Activated CD4-positive, alpha-beta memory T cell treated with anti-CD3 and anti-CD28 coated beads, Interleukin-2, amount 10 ng/mL, durations not matched to agents 7 days and 5 days (primary cell): Measurements from ENCODE around the gene TBCD. TPM values are rescaled to one million over a fixed set of nuclear protein-coding genes. Genes with fewer than 3 reads are reported as not detected.

Source experiments
- CTCF ChIA-PET: fragments of 350-600 bp; sonication (Branson Sonifier 250); formaldehyde crosslinking; loops from one replicate; lab custom pipeline; 2021; ENCODE audit warnings: antibody characterized with exemption, inconsistent platforms; lab: Charles Lee
- POLR2A ChIA-PET: fragments of 350-600 bp; sonication (Branson Sonifier 250); formaldehyde crosslinking; loops from one replicate; lab custom pipeline; 2021; ENCODE audit warnings: antibody characterized with exemption; lab: Charles Lee
- DNase-seq: peaks from one replicate; pipeline ENCODE4 v3.0.0-alpha.2; 2020
- H3K27ac Mint-ChIP-seq: one replicate; pipeline ENCODE4 v1.8.0; 2021; ENCODE audit warnings: mild to moderate bottlenecking, mixed read lengths
- H3K27me3 Mint-ChIP-seq: one replicate; pipeline ENCODE4 v1.8.0; 2021; ENCODE audit warnings: mixed read lengths
- H3K36me3 Mint-ChIP-seq: one replicate; pipeline ENCODE4 v1.8.0; 2021; ENCODE audit warnings: low read depth, mixed read lengths
- H3K4me1 Mint-ChIP-seq: one replicate; pipeline ENCODE4 v1.8.0; 2021; ENCODE audit warnings: mixed read lengths
- H3K4me3 Mint-ChIP-seq: one replicate; pipeline ENCODE4 v1.8.0; 2021; ENCODE audit warnings: mild to moderate bottlenecking, mixed read lengths
- H3K9me3 Mint-ChIP-seq: one replicate; pipeline ENCODE4 v1.8.0; 2021; ENCODE audit warnings: mixed read lengths
- total RNA-seq, 2 experiments: library from RNA; stranded (reverse); gene quantifications; one replicate each; pipeline ENCODE4 v1.2.3, GENCODE V29; 2021

Gene TBCD
- total RNA-seq, 2 experiments from 2014 or later = 133 to 135 TPM

GRCh38 chr17:82791532-82791931, 39.7 kb downstream of the TBCD start:
- Mint-ChIP-seq H3K4me1 (no peaks in the 10 kb centered on the region), H3K27me3 (no peaks in the 10 kb centered on the region), H3K9me3 (no peaks in the 10 kb centered on the region), H3K36me3 (no peaks in the 10 kb centered on the region), H3K27ac (no peak overlapping the region), H3K4me3 (no peak overlapping the region)
- ChIA-PET CTCF (no interaction called here), POLR2A (no interaction called here)
- no peak for DNase-seq

DNA sequence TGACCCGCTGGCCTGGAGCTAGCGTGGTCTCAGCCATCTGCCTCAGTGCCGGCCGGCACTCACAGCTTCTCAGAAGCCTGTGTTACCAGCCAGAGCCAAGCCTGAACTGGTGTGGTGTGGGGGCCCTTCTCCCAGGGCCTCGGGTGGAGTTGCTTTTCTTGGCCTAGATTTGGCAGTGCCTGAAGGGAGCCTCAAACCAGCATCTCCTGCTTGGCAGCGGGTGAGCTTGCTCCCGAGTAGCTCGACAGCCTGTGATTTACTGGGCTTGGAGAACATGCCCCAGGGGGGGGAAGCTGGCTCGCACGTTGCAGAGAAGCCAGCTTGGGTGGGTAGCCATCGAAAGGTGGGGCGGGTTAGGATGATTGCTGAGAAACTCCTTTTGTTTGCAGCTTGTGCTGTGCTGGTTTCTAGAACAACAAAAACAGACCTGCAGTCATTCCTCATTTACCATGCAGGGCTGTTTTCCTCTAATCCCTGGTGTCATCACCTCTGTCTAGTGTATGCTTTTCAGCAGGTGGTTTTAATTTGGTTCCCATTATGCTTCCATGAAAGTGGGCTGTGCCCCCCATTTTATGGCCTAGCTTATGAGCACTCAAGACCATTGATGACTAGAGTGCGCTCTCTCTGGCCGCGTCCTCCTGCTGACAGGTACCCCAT, 42.2 kb downstream of the TBCD start:
- peaks cover 5% of the 10 kb centered on the region for H3K36me3 Mint-ChIP-seq
- no peak overlapping the region for H3K4me3 Mint-ChIP-seq
- H3K9me3 Mint-ChIP-seq = no peaks in the 10 kb centered on the region
- no peaks in the 10 kb centered on the region for H3K27me3 Mint-ChIP-seq
- no peak for DNase-seq
- no peaks in the 10 kb centered on the region for H3K4me1 Mint-ChIP-seq
- H3K27ac Mint-ChIP-seq = no peak overlapping the region
- POLR2A ChIA-PET = interaction anchor here (1.3 kb wide), 1 partner anchor 70 kb away, joined by 3 read pairs; no protein-coding TSS in a partner anchor
- CTCF ChIA-PET = interaction anchor here (0.5 to 1.0 kb wide), 2 partner anchors 12 to 15 kb away, joined by 3 read pairs; no protein-coding TSS in a partner anchor

DNA sequence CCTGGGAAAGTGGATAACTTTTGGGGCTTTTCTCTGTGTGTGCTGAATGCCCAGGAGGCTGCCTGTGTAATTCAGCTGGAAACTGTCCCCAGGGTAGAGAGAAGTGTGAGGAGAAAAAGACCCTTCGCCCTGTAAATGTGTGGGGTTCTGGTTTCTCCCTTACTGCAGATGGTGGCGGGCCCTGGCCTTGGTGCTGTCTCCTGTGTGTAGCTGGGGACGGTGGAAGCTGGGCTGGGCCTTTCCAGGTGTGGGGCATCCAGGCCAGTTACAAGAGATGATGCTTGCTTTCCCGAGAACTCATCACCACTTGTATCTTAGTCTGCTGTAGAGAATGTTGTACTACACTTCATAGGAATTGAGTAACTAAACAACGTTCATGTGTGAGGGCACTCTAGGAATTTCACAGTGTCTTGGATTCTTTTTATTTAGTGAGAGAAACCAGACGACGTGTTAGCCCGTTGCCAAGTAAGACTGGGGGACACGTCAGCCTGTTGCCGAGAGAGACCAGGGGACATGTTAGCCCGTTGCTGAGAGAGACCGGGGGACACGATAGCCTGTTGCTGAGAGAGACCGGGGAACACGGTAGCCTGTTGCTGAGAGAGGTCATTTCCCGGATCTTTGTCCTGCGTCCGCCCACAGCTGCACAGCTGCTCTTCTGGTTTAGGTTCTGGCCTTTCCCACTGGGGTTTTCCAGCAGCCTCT, 43.1 kb downstream of the TBCD start:
- ChIA-PET CTCF (no interaction called here), POLR2A (no interaction called here)
- no peak for DNase-seq
- no peaks in the 10 kb centered on the region for H3K4me1 Mint-ChIP-seq
- H3K27me3 Mint-ChIP-seq = no peaks in the 10 kb centered on the region
- no peaks in the 10 kb centered on the region for H3K9me3 Mint-ChIP-seq
- no peak overlapping the region for H3K27ac Mint-ChIP-seq
- H3K36me3 Mint-ChIP-seq = peaks cover 8% of the 10 kb centered on the region
- H3K4me3 Mint-ChIP-seq = no peak overlapping the region

- no peaks in the 10 kb centered on the region for H3K9me3 Mint-ChIP-seq
- H3K4me3 Mint-ChIP-seq = no peak overlapping the region
- H3K27me3 Mint-ChIP-seq = no peaks in the 10 kb centered on the region
- H3K36me3 Mint-ChIP-seq = peaks cover 14% of the 10 kb centered on the region
- DNase-seq = no peak
- ChIA-PET CTCF (no interaction called here), POLR2A (no interaction called here)
- H3K4me1 Mint-ChIP-seq = no peaks in the 10 kb centered on the region
- H3K27ac Mint-ChIP-seq = no peak overlapping the region
Observed at GRCh38 chr17:82795615-82796014, 43.8 kb downstream of the TBCD start.

GRCh38 chr17:82797061-82797460, 45.2 kb downstream of the TBCD start:
- H3K27ac Mint-ChIP-seq = no peak overlapping the region
- CTCF ChIA-PET = no interaction called here

GRCh38 chr17:82798752-82799151, 46.9 kb downstream of the TBCD start:
- Mint-ChIP-seq H3K4me3 (no peak overlapping the region), H3K36me3 (peaks cover 24% of the 10 kb centered on the region), H3K4me1 (peaks cover 8% of the 10 kb centered on the region), H3K9me3 (peaks cover 4% of the 10 kb centered on the region), H3K27ac (no peak overlapping the region), H3K27me3 (no peaks in the 10 kb centered on the region)
- ChIA-PET POLR2A (no interaction called here), CTCF (interaction anchor here (0.6 to 0.7 kb wide), 2 partner anchors 11 to 243 kb away, joined by 3 read pairs; no protein-coding TSS in a partner anchor)
- DNase-seq = no peak

More at GRCh38 chr17:82797061-82797460, 45.2 kb downstream of the TBCD start:
- Mint-ChIP-seq H3K36me3 (peaks cover 24% of the 10 kb centered on the region), H3K4me3 (no peak overlapping the region), H3K9me3 (peaks cover 4% of the 10 kb centered on the region), H3K27me3 (no peaks in the 10 kb centered on the region), H3K4me1 (peaks cover 4% of the 10 kb centered on the region)
- DNase-seq = no peak
- POLR2A ChIA-PET = no interaction called here

DNA sequence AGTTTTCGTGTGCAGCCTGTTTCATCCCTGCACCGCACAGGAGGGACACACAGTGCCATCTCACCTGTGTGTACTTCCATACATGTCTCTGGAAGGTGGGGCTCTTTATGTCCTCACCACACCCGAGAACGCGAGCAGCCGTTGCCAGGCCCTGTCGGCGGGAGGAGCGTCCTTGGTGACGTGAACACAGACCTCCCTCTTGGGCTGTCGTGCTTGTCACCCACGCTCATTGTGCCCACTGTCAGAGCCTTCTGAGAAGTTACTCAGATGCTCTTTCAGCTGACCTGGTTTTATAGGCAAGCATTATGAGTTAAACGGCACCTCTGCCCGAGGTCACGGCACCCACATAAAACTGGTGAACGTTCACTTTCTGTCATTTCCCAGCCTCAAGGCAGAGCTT, 47.7 kb downstream of the TBCD start:
- Mint-ChIP-seq H3K4me1 (peaks cover 8% of the 10 kb centered on the region), H3K27ac (no peak overlapping the region), H3K4me3 (no peak overlapping the region), H3K9me3 (peaks cover 4% of the 10 kb centered on the region), H3K27me3 (no peaks in the 10 kb centered on the region), H3K36me3 (peaks cover 24% of the 10 kb centered on the region)
- ChIA-PET CTCF (no interaction called here), POLR2A (no interaction called here)
- no peak for DNase-seq

DNA sequence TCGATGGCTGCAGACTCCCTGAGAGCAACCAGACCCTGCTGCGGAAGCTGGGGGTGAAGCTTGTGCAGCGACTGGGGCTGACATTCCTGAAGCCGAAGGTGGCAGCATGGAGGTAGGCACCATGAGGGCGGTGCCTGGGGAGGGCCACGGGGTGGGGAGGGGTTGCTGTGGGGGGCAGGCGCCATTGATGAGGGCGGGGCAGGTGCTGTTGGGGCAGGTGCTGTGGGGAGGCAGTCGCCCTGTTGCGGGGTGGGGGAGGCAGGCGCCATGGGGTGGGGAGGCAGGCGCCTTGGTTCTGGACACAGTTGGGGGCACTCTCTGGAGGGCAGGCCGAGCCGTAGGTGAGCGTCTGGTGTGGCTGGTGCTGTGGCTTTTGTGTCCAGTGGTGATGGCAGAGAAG, 49.0 kb downstream of the TBCD start:
- Mint-ChIP-seq H3K27me3 (no peaks in the 10 kb centered on the region), H3K4me3 (no peak overlapping the region), H3K4me1 (peaks cover 8% of the 10 kb centered on the region), H3K27ac (no peak overlapping the region), H3K9me3 (peaks cover 4% of the 10 kb centered on the region), H3K36me3 (peaks cover 24% of the 10 kb centered on the region)
- no peak for DNase-seq
- POLR2A ChIA-PET = no interaction called here
- CTCF ChIA-PET = no interaction called here

DNA sequence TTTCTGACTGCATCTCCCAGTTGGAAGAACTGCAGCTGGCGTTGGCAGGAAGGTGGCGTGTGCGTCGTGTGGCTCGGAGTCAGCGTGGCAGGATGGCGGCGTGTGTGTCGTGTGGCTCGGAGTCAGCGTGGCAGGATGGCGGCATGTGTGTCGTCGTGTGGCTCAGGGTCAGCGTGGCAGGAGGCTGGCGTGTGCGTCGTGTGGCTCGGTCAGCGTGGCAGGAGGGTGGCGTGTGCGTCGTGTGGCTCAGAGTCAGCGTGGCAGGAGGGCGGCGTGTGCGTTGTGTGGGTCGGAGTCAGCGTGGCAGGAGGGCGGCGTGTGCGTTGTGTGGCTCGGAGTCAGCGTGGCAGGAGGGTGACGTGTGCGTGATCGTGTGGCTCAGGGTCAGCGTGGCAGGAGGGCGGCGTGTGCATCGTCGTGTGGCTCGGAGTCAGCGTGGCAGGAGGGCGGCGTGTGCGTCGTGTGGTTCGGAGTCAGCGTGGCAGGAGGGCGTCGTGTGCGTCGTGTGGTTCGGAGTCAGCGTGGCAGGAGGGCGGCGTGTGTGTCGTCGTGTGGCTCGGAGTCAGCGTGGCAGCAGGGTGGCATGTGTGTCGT, 49.6 kb downstream of the TBCD start:
- POLR2A ChIA-PET = no interaction called here
- Mint-ChIP-seq H3K36me3 (peaks cover 24% of the 10 kb centered on the region), H3K4me3 (no peak overlapping the region), H3K27me3 (no peaks in the 10 kb centered on the region), H3K9me3 (peaks cover 4% of the 10 kb centered on the region), H3K27ac (no peak overlapping the region), H3K4me1 (peaks cover 8% of the 10 kb centered on the region)
- DNase-seq = no peak
- CTCF ChIA-PET = no interaction called here

DNA sequence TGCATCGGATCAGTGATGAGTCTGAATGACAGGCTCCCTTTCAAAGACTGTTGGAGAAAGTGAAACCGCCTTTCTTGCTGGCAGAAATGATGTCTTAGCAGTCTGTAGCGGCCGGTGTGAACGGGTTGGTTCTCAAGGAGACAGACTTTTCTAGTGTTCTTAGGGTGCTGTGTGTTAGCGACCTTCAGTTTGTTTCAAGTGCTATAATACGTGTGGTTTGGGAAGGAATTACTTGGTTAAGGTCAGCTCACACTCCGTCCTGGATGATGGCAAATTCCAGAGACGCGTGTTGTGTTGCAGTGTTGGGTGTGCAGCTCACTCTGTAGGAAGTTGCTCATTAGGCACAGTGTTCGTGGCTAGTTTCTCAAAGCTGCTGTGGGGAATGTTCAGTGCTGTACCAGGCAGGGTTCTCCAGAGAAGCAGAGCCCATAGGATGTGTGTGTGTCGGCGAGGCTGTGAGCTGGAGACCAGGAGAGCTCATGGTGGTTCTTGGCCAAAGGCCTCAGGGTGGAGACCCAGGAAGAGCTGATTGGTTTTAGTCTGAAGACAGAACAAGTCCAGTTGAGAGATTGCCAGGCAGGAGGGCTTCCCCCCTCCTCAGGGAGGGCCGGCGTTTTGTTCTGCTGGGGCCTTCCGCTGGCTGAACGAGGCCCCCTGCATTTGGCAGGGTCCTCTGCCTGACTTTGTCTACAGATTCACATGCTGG, 50.4 kb downstream of the TBCD start:
- POLR2A ChIA-PET = no interaction called here
- Mint-ChIP-seq H3K4me1 (peaks cover 8% of the 10 kb centered on the region), H3K27me3 (no peaks in the 10 kb centered on the region), H3K36me3 (peaks cover 24% of the 10 kb centered on the region), H3K4me3 (no peak overlapping the region), H3K27ac (no peak overlapping the region), H3K9me3 (peaks cover 4% of the 10 kb centered on the region)
- CTCF ChIA-PET = no interaction called here
- no peak for DNase-seq

GRCh38 chr17:82803185-82803584, 51.3 kb downstream of the TBCD start:
- peaks cover 4% of the 10 kb centered on the region for H3K9me3 Mint-ChIP-seq
- CTCF ChIA-PET = no interaction called here
- DNase-seq = no peak
- H3K36me3 Mint-ChIP-seq = peaks cover 24% of the 10 kb centered on the region
- peaks cover 8% of the 10 kb centered on the region for H3K4me1 Mint-ChIP-seq
- POLR2A ChIA-PET = no interaction called here
- H3K4me3 Mint-ChIP-seq = no peak overlapping the region
- H3K27me3 Mint-ChIP-seq = no peaks in the 10 kb centered on the region
- H3K27ac Mint-ChIP-seq = no peak overlapping the region

DNA sequence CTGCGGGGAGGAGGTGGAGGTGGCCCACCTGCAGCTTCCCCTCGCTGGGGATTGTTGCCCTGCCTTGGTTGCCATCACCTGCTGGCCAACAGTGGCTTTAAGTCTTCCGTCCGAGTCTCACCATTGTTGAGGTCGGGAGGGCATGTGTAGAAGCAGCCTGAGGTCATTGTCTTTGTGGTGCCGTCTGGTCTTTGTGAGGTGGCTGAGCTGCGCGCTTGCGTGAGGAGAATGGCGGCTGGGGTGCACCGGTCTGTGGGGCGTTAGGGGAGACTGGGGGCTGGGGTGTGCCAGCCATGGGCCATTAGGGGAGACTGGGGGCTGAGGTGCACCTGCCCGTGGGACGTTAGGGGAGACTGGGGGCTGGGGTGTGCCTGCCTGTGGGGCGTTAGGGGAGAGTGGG, 51.7 kb downstream of the TBCD start:
- H3K36me3 Mint-ChIP-seq = peaks cover 22% of the 10 kb centered on the region
- no peak overlapping the region for H3K4me3 Mint-ChIP-seq
- CTCF ChIA-PET = no interaction called here
- peaks cover 4% of the 10 kb centered on the region for H3K9me3 Mint-ChIP-seq
- peaks cover 8% of the 10 kb centered on the region for H3K4me1 Mint-ChIP-seq
- POLR2A ChIA-PET = no interaction called here
- DNase-seq = no peak
- no peak overlapping the region for H3K27ac Mint-ChIP-seq
- no peaks in the 10 kb centered on the region for H3K27me3 Mint-ChIP-seq
